Effector memory CD4-positive, alpha-beta T cell (primary cell): ENCODE data around the gene SPARC.

Experiments
- DNase-seq, 3 donors: peaks; one replicate each; pipeline ENCODE4 v3.0.0-alpha.2; 2020
- H3K27ac ChIP-seq: 2 replicates; pipeline ENCODE4 v1.7.0; 2013; ENCODE audit warnings: mild to moderate bottlenecking, low read length, moderate library complexity; ENCODE audit not compliant: insufficient read depth, poor library complexity, severe bottlenecking
- H3K27me3 ChIP-seq: replicated peaks from 2 replicates; pipeline ENCODE4 v1.7.0; 2013; ENCODE audit warnings: mild to moderate bottlenecking, low read length; ENCODE audit not compliant: insufficient read depth, control insufficient read depth, poor library complexity, severe bottlenecking
- H3K36me3 ChIP-seq: 2 replicates; pipeline ENCODE4 v1.7.0; 2013; ENCODE audit warnings: mild to moderate bottlenecking, low read length, moderate library complexity; ENCODE audit not compliant: control insufficient read depth, insufficient read depth
- H3K4me1 ChIP-seq: 2 replicates; pipeline ENCODE4 v1.7.0; 2013; ENCODE audit warnings: low read length, mild to moderate bottlenecking; ENCODE audit not compliant: control insufficient read depth, insufficient read depth, poor library complexity, severe bottlenecking
- H3K4me3 ChIP-seq: 2 replicates; pipeline ENCODE4 v1.7.0; 2013; ENCODE audit warnings: low read length, low read depth, mild to moderate bottlenecking; ENCODE audit not compliant: insufficient read depth, poor library complexity, severe bottlenecking
- H3K9me3 ChIP-seq: 2 replicates; pipeline ENCODE4 v1.7.0; 2013; ENCODE audit warnings: mild to moderate bottlenecking, low read length, moderate library complexity; ENCODE audit not compliant: control insufficient read depth

Gene SPARC

GRCh38 chr5:151630088-151630487 is 56.6 kb downstream of the SPARC start:
- Histone ChIP-seq H3K4me1 (no peaks in the 10 kb centered on the region), H3K9me3 (no peaks in the 10 kb centered on the region), H3K36me3 (no peaks in the 10 kb centered on the region), H3K4me3 (no peak overlapping the region), H3K27ac (no peak overlapping the region), H3K27me3 (no peaks in the 10 kb centered on the region)
- DNase-seq: no peak

DNA sequence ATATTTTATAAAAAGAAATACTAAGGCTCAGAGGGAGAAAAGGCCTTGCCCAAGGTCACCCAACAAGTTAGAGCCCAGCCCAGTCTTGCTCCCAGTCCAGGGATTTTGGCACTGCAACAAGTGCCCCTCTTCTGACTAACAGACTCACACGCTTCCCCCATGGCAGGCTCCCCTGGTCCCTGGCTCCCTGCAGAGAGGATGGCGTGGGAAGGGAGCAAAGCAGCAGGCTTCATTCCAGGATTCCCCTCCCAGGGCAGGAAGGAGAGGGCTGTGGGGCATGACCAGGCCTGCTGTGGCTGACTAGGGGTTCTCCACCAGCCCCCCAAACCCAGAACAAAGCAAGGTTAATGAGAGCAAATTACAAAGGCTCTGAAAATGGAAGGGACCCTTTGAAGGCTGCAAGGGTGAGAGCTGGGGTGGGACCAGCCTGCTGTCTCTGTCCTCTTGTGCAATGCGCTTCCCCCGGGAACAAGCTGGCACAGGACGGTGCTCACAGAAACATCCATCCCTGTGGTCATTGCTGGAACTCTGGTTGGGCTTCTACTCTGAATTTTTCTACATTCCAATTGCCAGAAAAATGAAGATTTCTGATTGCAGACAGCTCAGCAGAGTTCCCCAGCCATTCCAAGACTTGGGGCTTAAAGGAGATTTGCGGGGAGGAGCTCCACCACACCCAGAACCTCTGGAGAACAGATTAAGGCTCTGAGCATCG is 58.4 kb downstream of the SPARC start:
- Histone ChIP-seq H3K4me3 (no peak overlapping the region), H3K36me3 (no peaks in the 10 kb centered on the region), H3K27ac (no peak overlapping the region), H3K9me3 (no peaks in the 10 kb centered on the region), H3K27me3 (no peaks in the 10 kb centered on the region), H3K4me1 (no peaks in the 10 kb centered on the region)
- no peak for DNase-seq

- DNase-seq: no peak
- H3K27ac ChIP-seq: no peak overlapping the region
- H3K4me3 ChIP-seq: no peak overlapping the region
- H3K9me3 ChIP-seq: no peaks in the 10 kb centered on the region
- H3K4me1 ChIP-seq: no peaks in the 10 kb centered on the region
- H3K36me3 ChIP-seq: no peaks in the 10 kb centered on the region
- no peaks in the 10 kb centered on the region for H3K27me3 ChIP-seq
Measured at GRCh38 chr5:151627650-151628049, 59.1 kb downstream of the SPARC start.

- Histone ChIP-seq H3K4me1 (no peaks in the 10 kb centered on the region), H3K9me3 (no peaks in the 10 kb centered on the region)
- no peak for DNase-seq
Measured at GRCh38 chr5:151625285-151625684, 61.4 kb downstream of the SPARC start.

GRCh38 chr5:151624476-151624875 is 62.2 kb downstream of the SPARC start:
- H3K27me3 ChIP-seq: no peaks in the 10 kb centered on the region
- H3K9me3 ChIP-seq: no peaks in the 10 kb centered on the region
- no peak for DNase-seq
- H3K36me3 ChIP-seq: no peaks in the 10 kb centered on the region
- H3K4me1 ChIP-seq: no peaks in the 10 kb centered on the region
- no peak overlapping the region for H3K27ac ChIP-seq
- no peak overlapping the region for H3K4me3 ChIP-seq

More at GRCh38 chr5:151625285-151625684, 61.4 kb downstream of the SPARC start:
- H3K36me3 ChIP-seq: no peaks in the 10 kb centered on the region
- no peak overlapping the region for H3K27ac ChIP-seq
- H3K4me3 ChIP-seq: no peak overlapping the region
- no peaks in the 10 kb centered on the region for H3K27me3 ChIP-seq

DNA sequence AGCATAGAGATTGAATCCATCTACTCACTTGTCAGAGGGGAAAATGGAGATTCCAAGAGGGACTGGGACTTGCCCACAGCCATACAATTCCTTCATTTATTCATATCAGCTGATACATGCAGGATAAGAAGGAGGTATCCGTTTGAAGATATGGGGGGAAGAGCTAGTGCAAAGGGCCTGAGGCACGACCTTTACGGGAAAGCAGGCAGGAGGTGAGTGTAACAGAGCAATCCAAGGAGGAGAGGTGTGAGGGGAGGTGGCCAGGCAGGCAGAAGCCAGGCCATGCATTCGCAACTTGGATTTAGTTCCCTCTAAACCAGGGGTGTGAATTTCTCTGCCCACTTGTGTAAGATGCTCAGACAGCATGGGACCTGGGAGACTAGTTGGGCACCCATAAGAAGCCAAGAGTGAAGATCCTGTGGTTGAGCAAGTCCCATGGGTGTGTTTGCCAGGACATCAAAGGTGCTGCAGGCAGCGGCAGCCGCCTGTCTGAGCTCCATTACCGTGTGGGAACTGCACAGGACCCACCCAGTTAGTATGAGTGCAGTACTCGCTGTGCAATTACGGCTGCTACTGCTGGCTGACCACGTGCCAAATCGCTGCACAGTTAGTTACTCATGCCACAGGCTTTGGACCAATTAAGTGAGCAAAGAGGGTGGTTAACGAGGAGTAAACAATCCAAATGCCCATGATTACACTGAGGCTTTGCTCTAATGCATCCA is 64.2 kb downstream of the SPARC start:
- no peak for DNase-seq
- no peak overlapping the region for H3K27ac ChIP-seq
- no peaks in the 10 kb centered on the region for H3K27me3 ChIP-seq
- no peak overlapping the region for H3K4me3 ChIP-seq
- no peaks in the 10 kb centered on the region for H3K9me3 ChIP-seq
- no peaks in the 10 kb centered on the region for H3K4me1 ChIP-seq
- H3K36me3 ChIP-seq: no peaks in the 10 kb centered on the region

DNA sequence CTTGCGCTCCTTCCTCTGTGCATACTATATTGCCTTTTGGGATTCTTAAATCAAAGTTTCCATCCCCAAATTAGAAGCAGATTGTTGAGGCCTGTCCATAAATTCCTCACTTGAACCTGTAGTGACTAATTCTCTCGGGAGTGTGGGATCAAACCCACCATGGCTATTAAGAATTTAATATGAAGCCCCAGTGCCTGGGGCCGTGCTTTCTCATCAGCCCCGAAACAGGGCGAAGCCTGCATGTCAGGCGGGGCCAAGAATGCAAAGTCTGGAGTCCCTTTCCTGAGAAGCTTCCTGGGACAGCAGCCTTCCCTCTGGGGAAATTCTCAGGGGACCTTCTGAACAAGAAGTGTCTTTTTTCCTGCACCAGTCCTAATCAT is 66.3 kb downstream of the SPARC start:
- Histone ChIP-seq H3K4me1 (peaks cover 3% of the 10 kb centered on the region), H3K36me3 (no peaks in the 10 kb centered on the region), H3K27me3 (no peaks in the 10 kb centered on the region), H3K9me3 (no peaks in the 10 kb centered on the region), H3K27ac (no peak overlapping the region), H3K4me3 (no peak overlapping the region)
- no peak for DNase-seq

DNA sequence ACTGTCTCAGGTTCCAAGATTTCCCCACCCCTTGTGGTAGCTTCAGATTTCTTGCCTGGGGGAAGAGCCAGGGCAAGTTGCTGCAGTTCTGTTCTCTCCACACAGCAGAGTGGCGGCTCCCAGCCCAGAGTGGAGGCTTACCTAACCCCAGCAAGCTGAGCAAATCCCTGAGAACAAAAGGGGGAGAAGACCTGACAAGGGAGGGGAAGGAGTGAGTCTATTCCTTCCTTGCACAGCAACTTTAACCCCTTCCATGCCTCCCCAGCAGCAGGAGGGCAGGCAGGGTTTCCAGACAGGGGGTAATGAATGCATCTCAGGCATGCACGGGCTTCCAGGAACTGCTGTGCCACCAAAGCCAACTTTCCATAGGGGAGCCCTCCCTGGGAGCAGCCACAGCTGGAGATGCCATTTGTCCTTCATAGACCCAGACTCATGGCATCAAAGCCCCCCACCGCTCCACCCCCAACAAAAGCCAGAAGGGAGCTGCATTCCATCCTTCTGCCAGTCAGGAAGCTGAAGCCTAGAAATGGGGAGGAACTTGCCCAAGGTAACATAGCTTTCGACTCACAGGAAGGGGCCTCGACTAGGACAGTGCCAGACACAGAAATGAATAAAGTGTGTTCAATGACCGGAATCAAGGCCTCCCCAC is 66.8 kb downstream of the SPARC start:
- Histone ChIP-seq H3K36me3 (no peaks in the 10 kb centered on the region), H3K27me3 (no peaks in the 10 kb centered on the region), H3K4me3 (no peak overlapping the region), H3K4me1 (peaks cover 8% of the 10 kb centered on the region), H3K27ac (no peak overlapping the region), H3K9me3 (no peaks in the 10 kb centered on the region)
- DNase-seq: no peak

- Histone ChIP-seq H3K4me3 (no peak overlapping the region), H3K36me3 (no peaks in the 10 kb centered on the region), H3K4me1 (peaks cover 17% of the 10 kb centered on the region), H3K27me3 (no peaks in the 10 kb centered on the region), H3K27ac (no peak overlapping the region), H3K9me3 (no peaks in the 10 kb centered on the region)
- DNase-seq: no peak
Measured at GRCh38 chr5:151618907-151619306, 67.8 kb downstream of the SPARC start.
